Endothelial cell of umbilical vein (primary cell): ENCODE results near the gene DHDH.

Experiments
- EZH2 ChIP-seq: IDR thresholded peaks from 2 replicates; pipeline ENCODE4 v1.6.1; 2012; ENCODE audit warnings: borderline replicate concordance, low read depth, mild to moderate bottlenecking, moderate library complexity, low read length, inconsistent platforms; ENCODE audit not compliant: severe bottlenecking
- POLR2A ChIP-seq: IDR thresholded peaks from 2 replicates; pipeline ENCODE4 v1.6.1; 2012; ENCODE audit warnings: low read depth, mild to moderate bottlenecking, control low read depth, low read length
- POLR2AphosphoS5 ChIP-seq: IDR thresholded peaks from 2 replicates; pipeline ENCODE4 v1.6.1; 2012; ENCODE audit warnings: low read depth, mild to moderate bottlenecking, control low read depth, low read length, moderate library complexity; ENCODE audit not compliant: insufficient read depth
- TF ChIP-seq, protein P1 (sequence below), 2 donors: IDR thresholded peaks; 1 replicate in 1 of 2; 2 replicates in 1 of 2; pipeline ENCODE4 v1.5.1; 2011; ENCODE audit warnings: low read length in 2 of 2, mild to moderate bottlenecking in 2 of 2, moderate library complexity in 2 of 2, control low read depth in 1 of 2, inconsistent platforms in 1 of 2, low read depth in 1 of 2; ENCODE audit not compliant: insufficient read depth in 1 of 2; ENCODE audit errors: extremely low read depth in 1 of 2

DNA sequence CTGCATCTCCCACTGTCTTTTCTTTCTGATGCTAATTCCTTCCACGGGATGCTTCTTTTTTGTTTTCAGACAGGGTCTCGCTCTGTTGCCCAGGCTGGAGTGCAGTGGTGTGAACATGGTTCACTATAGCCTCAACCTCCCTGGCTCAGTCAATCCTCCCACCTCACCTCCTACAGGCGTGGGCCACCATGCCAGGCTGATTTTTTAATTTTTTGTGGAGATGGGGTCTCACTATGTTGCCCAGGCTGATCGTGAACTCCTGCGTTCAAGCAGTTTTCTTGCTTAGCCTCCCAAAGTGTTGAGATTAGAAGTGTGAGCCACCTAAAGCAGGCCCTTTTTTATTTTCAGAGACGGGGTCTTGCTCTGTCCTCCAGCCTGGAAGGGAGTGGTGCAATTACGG lies 54.8 kb downstream of the DHDH start:
- TF ChIP-seq, protein P1, sequence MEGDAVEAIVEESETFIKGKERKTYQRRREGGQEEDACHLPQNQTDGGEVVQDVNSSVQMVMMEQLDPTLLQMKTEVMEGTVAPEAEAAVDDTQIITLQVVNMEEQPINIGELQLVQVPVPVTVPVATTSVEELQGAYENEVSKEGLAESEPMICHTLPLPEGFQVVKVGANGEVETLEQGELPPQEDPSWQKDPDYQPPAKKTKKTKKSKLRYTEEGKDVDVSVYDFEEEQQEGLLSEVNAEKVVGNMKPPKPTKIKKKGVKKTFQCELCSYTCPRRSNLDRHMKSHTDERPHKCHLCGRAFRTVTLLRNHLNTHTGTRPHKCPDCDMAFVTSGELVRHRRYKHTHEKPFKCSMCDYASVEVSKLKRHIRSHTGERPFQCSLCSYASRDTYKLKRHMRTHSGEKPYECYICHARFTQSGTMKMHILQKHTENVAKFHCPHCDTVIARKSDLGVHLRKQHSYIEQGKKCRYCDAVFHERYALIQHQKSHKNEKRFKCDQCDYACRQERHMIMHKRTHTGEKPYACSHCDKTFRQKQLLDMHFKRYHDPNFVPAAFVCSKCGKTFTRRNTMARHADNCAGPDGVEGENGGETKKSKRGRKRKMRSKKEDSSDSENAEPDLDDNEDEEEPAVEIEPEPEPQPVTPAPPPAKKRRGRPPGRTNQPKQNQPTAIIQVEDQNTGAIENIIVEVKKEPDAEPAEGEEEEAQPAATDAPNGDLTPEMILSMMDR (IDR thresholded peaks at IDR 0.05; ENCODE audit: extremely low read depth in 1 of 2, insufficient read depth in 1 of 2, low read depth in 1 of 2, low read length in 2 of 2), result no peak
- TF ChIP-seq POLR2AphosphoS5 (no peak), POLR2A (no peak), EZH2 (no peak)
